H1 (cell line): Measurements from ENCODE around the gene FBXO41. TPM values are rescaled to one million over a fixed set of nuclear protein-coding genes. Genes with fewer than 3 reads are reported as not detected.

Source experiments
- CTCF ChIA-PET: fragments of 300-600 bp; sonication (Branson Sonifier 250); formaldehyde crosslinking; loops from one replicate; lab custom pipeline; 2021; ENCODE audit not compliant: partially characterized antibody; lab: Charles Lee
- POLR2A ChIA-PET: fragments of 300-600 bp; sonication (Branson Sonifier 250); formaldehyde crosslinking; loops from one replicate; lab custom pipeline; 2021; ENCODE audit warnings: inconsistent platforms; ENCODE audit not compliant: partially characterized antibody; lab: Charles Lee
- DNase-seq, 2 experiments: peaks; one replicate each; pipeline versions ENCODE4 v3.0.0 to v3.0.0-alpha.2; 2010 to 2022; ENCODE audit warnings: low spot score in 2 of 2, low read depth in 1 of 2, mixed read lengths in 1 of 2
- FAIRE-seq: peaks from 2 replicates; lab custom pipeline; 2011; peaks lifted over from hg19 to GRCh38; lab: Jason Lieb, UNC
- H2AFZ ChIP-seq: 2 replicates; pipeline ENCODE4 v1.8.1; 2012; ENCODE audit warnings: low read length, inconsistent platforms
- H2AK5ac ChIP-seq: 2 replicates; pipeline ENCODE4 v1.6.1; 2013; ENCODE audit warnings: low read depth, low read length
- H2BK120ac ChIP-seq: replicated peaks from 2 replicates; pipeline ENCODE3; 2013; ENCODE audit warnings: low read depth, low read length, inconsistent platforms
- H2BK12ac ChIP-seq: 2 replicates; pipeline ENCODE4 v1.6.1; 2013; ENCODE audit warnings: low read depth, low read length
- H2BK15ac ChIP-seq: 2 replicates; pipeline ENCODE4 v1.6.1; 2013; ENCODE audit warnings: low read length
- H2BK20ac ChIP-seq: 2 replicates; pipeline ENCODE4 v1.6.1; 2013; ENCODE audit warnings: low read length
- H2BK5ac ChIP-seq: 2 replicates; pipeline ENCODE4 v1.6.1; 2013; ENCODE audit warnings: low read depth, low read length
- H3K14ac ChIP-seq: 2 replicates; pipeline ENCODE4 v1.6.1; 2013; ENCODE audit warnings: inconsistent platforms; ENCODE audit not compliant: insufficient read length
- H3K18ac ChIP-seq: 2 replicates; pipeline ENCODE4 v1.6.1; 2013; ENCODE audit warnings: low read length; ENCODE audit errors: extremely low read depth
- H3K23ac ChIP-seq: 2 replicates; pipeline ENCODE4 v1.6.1; 2013; ENCODE audit warnings: inconsistent platforms; ENCODE audit not compliant: insufficient read length
- H3K23me2 ChIP-seq: 2 replicates; pipeline ENCODE4 v1.6.1; 2013; ENCODE audit warnings: low read depth, low read length
- H3K27ac ChIP-seq: 2 replicates; pipeline ENCODE4 v1.6.1; 2011; ENCODE audit warnings: low read depth, low read length, inconsistent platforms
- H3K27me3 ChIP-seq, 4 experiments: replicated peaks in 1 of 4; 1 replicate in 1 of 4; 2 replicates in 3 of 4; pipeline versions ENCODE4 v1.6.1 to v1.8.1; 2011 to 2013; ENCODE audit warnings: low read length in 3 of 4, mild to moderate bottlenecking in 3 of 4, inconsistent platforms in 2 of 4, mixed read lengths in 2 of 4, moderate library complexity in 1 of 4; ENCODE audit not compliant: control insufficient read depth in 3 of 4, insufficient read depth in 3 of 4; ENCODE audit errors: extremely low read depth in 1 of 4
- H3K36me3 ChIP-seq, 4 experiments: 2 replicates each; pipeline versions ENCODE4 v1.6.1 to v1.8.1; 2011 to 2013; ENCODE audit warnings: mild to moderate bottlenecking in 4 of 4, low read length in 3 of 4, moderate library complexity in 2 of 4, control low read depth in 1 of 4, inconsistent platforms in 1 of 4; ENCODE audit not compliant: insufficient read depth in 4 of 4, control insufficient read depth in 2 of 4
- H3K4ac ChIP-seq: replicated peaks from 2 replicates; pipeline ENCODE3; 2013; ENCODE audit warnings: low read length, low read depth, mixed read lengths, inconsistent platforms; ENCODE audit not compliant: insufficient read length
- H3K4me1 ChIP-seq, 4 experiments: replicated peaks in 1 of 4; 1 replicate in 1 of 4; 2 replicates in 3 of 4; pipeline versions ENCODE4 v1.6.1 to v1.8.1; 2011 to 2013; ENCODE audit warnings: low read length in 3 of 4, inconsistent platforms in 2 of 4, mixed read lengths in 1 of 4; ENCODE audit not compliant: insufficient read depth in 4 of 4, control insufficient read depth in 3 of 4
- H3K4me2 ChIP-seq, 2 experiments: 2 replicates each; pipeline versions ENCODE4 v1.6.1 to v1.8.1; 2011 to 2013; ENCODE audit warnings: low read depth in 2 of 2, low read length in 2 of 2, control low read depth in 1 of 2, inconsistent platforms in 1 of 2, mild to moderate bottlenecking in 1 of 2; ENCODE audit not compliant: insufficient read depth in 1 of 2
- H3K4me3 ChIP-seq, 4 experiments: fragments of 200-600, 300-600 bp in 1 of 4; sonication (generic), shearing (Covaris generic), sonication (Bioruptor Twin) in 1 of 4; 2 replicates each; pipeline versions ENCODE4 v1.5.1 to v1.8.1; 2011 to 2016; ENCODE audit warnings: low read length in 4 of 4, low read depth in 3 of 4, control low read depth in 2 of 4, inconsistent platforms in 2 of 4, mild to moderate bottlenecking in 2 of 4, mixed read lengths in 1 of 4, moderate library complexity in 1 of 4; ENCODE audit not compliant: insufficient read depth in 2 of 4; ENCODE audit errors: extremely low read depth in 1 of 4
- H3K56ac ChIP-seq: replicated peaks from 2 replicates; pipeline ENCODE3; 2013; ENCODE audit warnings: low read depth, mild to moderate bottlenecking, mixed read lengths, low read length, inconsistent platforms; ENCODE audit not compliant: insufficient read length
- H3K79me1 ChIP-seq: 2 replicates; pipeline ENCODE4 v1.6.1; 2013; ENCODE audit warnings: low read depth, low read length, control low read depth
- H3K79me2 ChIP-seq, 2 experiments: 2 replicates each; pipeline versions ENCODE4 v1.6.1 to v1.8.1; 2012 to 2013; ENCODE audit warnings: low read length in 2 of 2, mild to moderate bottlenecking in 2 of 2, inconsistent platforms in 1 of 2; ENCODE audit not compliant: insufficient read depth in 2 of 2, control insufficient read depth in 1 of 2
- H3K9ac ChIP-seq, 4 experiments: replicated peaks in 1 of 4; 1 replicate in 1 of 4; 2 replicates in 3 of 4; pipeline versions ENCODE4 v1.6.1 to v1.8.1; 2011 to 2013; ENCODE audit warnings: low read depth in 3 of 4, low read length in 3 of 4, control low read depth in 2 of 4, mild to moderate bottlenecking in 2 of 4, moderate library complexity in 2 of 4, inconsistent platforms in 1 of 4; ENCODE audit errors: extremely low read depth in 1 of 4
- H3K9me3 ChIP-seq, 2 experiments: 2 replicates each; pipeline versions ENCODE4 v1.6.1 to v1.8.1; 2012 to 2013; ENCODE audit warnings: mild to moderate bottlenecking in 2 of 2, moderate library complexity in 2 of 2, control low read depth in 1 of 2, inconsistent platforms in 1 of 2, low read depth in 1 of 2, low read length in 1 of 2, mixed read lengths in 1 of 2; ENCODE audit not compliant: insufficient read depth in 2 of 2
- H4K20me1 ChIP-seq, 2 experiments: replicated peaks in 1 of 2; 2 replicates each; pipeline versions ENCODE3 to v1.8.1; 2011 to 2013; ENCODE audit warnings: inconsistent platforms in 2 of 2, low read length in 2 of 2, mild to moderate bottlenecking in 1 of 2; ENCODE audit not compliant: insufficient read depth in 2 of 2, control insufficient read depth in 1 of 2
- H4K5ac ChIP-seq: 2 replicates; pipeline ENCODE4 v1.6.1; 2013; ENCODE audit warnings: low read length, low read depth, mixed read lengths, inconsistent platforms; ENCODE audit not compliant: insufficient read length
- H4K8ac ChIP-seq: 2 replicates; pipeline ENCODE4 v1.8.0; 2013; ENCODE audit warnings: mild to moderate bottlenecking, moderate library complexity, low read length, inconsistent platforms; ENCODE audit not compliant: insufficient read depth; ENCODE audit errors: extremely low read depth
- H4K91ac ChIP-seq: replicated peaks from 2 replicates; pipeline ENCODE3; 2013; ENCODE audit warnings: low read length, mixed read lengths, inconsistent platforms; ENCODE audit not compliant: insufficient read length
- ATF2 ChIP-seq: IDR thresholded peaks from 2 replicates; pipeline ENCODE4 v1.6.1; 2012; ENCODE audit warnings: low read length, inconsistent platforms
- CHD1 ChIP-seq: IDR thresholded peaks from 2 replicates; pipeline ENCODE4 v1.6.1; 2012; ENCODE audit warnings: low read depth, low read length, improper control_type of control experiment
- CHD2 ChIP-seq: IDR thresholded peaks from 2 replicates; pipeline ENCODE4 v1.6.1; 2012; ENCODE audit warnings: low read length, improper control_type of control experiment
- EZH2 ChIP-seq: fragments of 200-600 bp; sonication (generic); IDR thresholded peaks from 2 replicates; pipeline ENCODE4 v1.7.1; 2012; ENCODE audit warnings: low read depth, mild to moderate bottlenecking, moderate library complexity, low read length, inconsistent platforms; ENCODE audit not compliant: severe bottlenecking
- FOSL1 ChIP-seq: IDR thresholded peaks from 2 replicates; pipeline ENCODE4 v1.6.1; 2011; ENCODE audit warnings: mild to moderate bottlenecking, low read depth, low read length, moderate library complexity; ENCODE audit not compliant: insufficient read depth
- POLR2A ChIP-seq, 2 experiments: IDR thresholded peaks; 1 replicate in 1 of 2; 2 replicates in 1 of 2; pipeline ENCODE4 v1.6.1; 2011; ENCODE audit warnings: low read depth in 2 of 2, low read length in 2 of 2, mild to moderate bottlenecking in 2 of 2; ENCODE audit errors: control extremely low read depth in 1 of 2
- RBBP5 ChIP-seq: IDR thresholded peaks from 2 replicates; pipeline ENCODE4 v1.7.1; 2012; ENCODE audit warnings: low read depth, mild to moderate bottlenecking, inconsistent platforms, low read length, moderate library complexity, borderline replicate concordance
- RFX5 ChIP-seq: IDR thresholded peaks from 2 replicates; pipeline ENCODE4 v1.6.1; 2011; ENCODE audit warnings: low read depth, low read length, improper control_type of control experiment, borderline replicate concordance
- SP2 ChIP-seq: IDR thresholded peaks from 2 replicates; pipeline ENCODE4 v1.6.1; 2012; ENCODE audit warnings: mild to moderate bottlenecking, low read length, inconsistent platforms
- SRF ChIP-seq: IDR thresholded peaks from 2 replicates; pipeline ENCODE4 v1.6.1; 2011; ENCODE audit warnings: mild to moderate bottlenecking, low read depth, low read length, moderate library complexity
- ZNF274 ChIP-seq: IDR thresholded peaks from 2 replicates; pipeline ENCODE4 v1.7.0; 2012; ENCODE audit warnings: low read length, borderline replicate concordance; ENCODE audit errors: extremely low read depth
- WGBS, 2 experiments: shearing (Covaris generic) in 1 of 2; methylation state at CpG; one replicate each; pipeline versions ENCODE4 v1.1.6 to v1.1.7; 2013 to 2015; ENCODE audit warnings: low lambda C conversion rate in 2 of 2, mixed read lengths in 2 of 2, inconsistent platforms in 1 of 2, low coverage in 1 of 2, missing lambda C conversion rate in 1 of 2; ENCODE audit not compliant: insufficient replicate concordance in 2 of 2, insufficient coverage in 1 of 2, insufficient read length in 1 of 2; ENCODE audit errors: extremely low coverage in 1 of 2, missing lambda C conversion rate in 1 of 2; 5-methylcytosine and 5-hydroxymethylcytosine counted together
- polyA plus RNA-seq, 7 experiments: library from polyadenylated mRNA; depleted of rRNA in 3 of 7; stranded (reverse) in 5 of 7; unstranded in 2 of 7; fragments of >200 nt in 5 of 7; fragments of 200-250 nt in 2 of 7; gene quantifications; 1 replicate in 5 of 7; 2 replicates in 1 of 7; 4 replicates in 1 of 7; pipeline versions ENCODE4 v1.2.1 to v1.2.3, GENCODE V29; 2011 to 2013; ENCODE audit warnings: missing spikeins in 2 of 7, mixed read lengths in 2 of 7
- total RNA-seq: library from RNA; stranded (reverse); fragmentation: NEBNext Ultra II Directional; extraction: Animal tissue kit (Norgen Biotek cat#: 25700); gene quantifications from 2 replicates; pipeline ENCODE4 v1.2.1, GENCODE V29; 2021

Gene FBXO41
- total and polyA plus RNA-seq, 2 of the 8 experiments (the other 6 are each of a cell fraction or from before 2014, with no cell fraction given): 11.2 to 14.3 TPM

DNA sequence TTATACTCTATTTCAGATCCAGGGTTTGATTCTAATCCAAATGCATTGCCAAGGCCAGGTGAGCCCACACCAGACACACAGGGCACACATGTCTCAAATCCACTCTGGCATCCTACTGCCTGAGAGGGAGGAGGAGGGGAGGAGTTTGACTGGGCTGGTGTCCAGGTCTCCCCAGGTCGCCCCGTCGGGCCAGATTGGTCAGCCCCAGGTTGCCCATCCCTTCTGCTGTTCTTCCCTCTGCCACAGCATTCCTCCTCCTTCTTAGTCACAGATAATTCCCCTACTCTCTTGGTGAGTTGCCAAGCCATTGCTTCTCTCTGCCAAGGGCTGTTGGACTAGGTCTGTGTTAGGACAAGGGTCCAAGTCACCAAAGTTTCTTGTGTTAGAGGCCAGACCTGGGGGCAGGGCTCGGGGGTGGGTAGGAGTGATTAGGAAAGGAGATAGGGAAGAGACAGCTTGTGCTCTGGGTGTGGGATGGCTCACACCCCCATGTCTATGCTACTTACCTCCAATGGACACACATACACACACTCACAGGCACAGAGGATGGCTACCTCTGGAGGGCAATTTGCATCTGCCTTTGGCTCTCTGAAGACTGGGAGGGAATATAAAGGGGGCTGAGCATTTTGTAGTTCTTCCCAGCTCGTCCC lies 11.6 kb upstream of the FBXO41 start:
- no peak overlapping the region for H3K4me2 ChIP-seq
- no peaks in the 10 kb centered on the region for H3K9me3 ChIP-seq
- FAIRE-seq: no peak
- no peak overlapping the region for H3K23ac ChIP-seq
- WGBS, 2 experiments: 53% methylated on average over 5 of the region's 5 CpGs; no CpG with 5 or more reads in 1 of the 2 experiments
- H3K36me3 ChIP-seq: no peaks in the 10 kb centered on the region; a peak in 1 of 8 replicates
- peaks cover 6 to 11% of the 10 kb centered on the region in 2 experiments for H4K20me1 ChIP-seq
- no peaks in the 10 kb centered on the region for H3K79me1 ChIP-seq
- no peak overlapping the region for H2BK20ac ChIP-seq
- no peak overlapping the region for H4K91ac ChIP-seq
- CTCF ChIA-PET: interaction anchor here (0.5 to 1.6 kb wide), 3 partner anchors 14 to 25 kb away, joined by 3 to 4 read pairs (median 4); no protein-coding TSS in a partner anchor
- H3K18ac ChIP-seq: no peak overlapping the region
- H2BK120ac ChIP-seq: no peak overlapping the region
- no peak overlapping the region for H3K56ac ChIP-seq
- H2AK5ac ChIP-seq: no peak overlapping the region
- H3K79me2 ChIP-seq: no peaks in the 10 kb centered on the region
- no peak overlapping the region for H2BK15ac ChIP-seq
- no peak overlapping the region for H2BK5ac ChIP-seq
- DNase-seq: no peak
- no peak overlapping the region for H3K14ac ChIP-seq
- TF ChIP-seq ZNF274: no peak
- TF ChIP-seq RFX5: no peak
- no peak for TF ChIP-seq SRF
- no peak for TF ChIP-seq RBBP5
- no peak for TF ChIP-seq CHD2
- TF ChIP-seq EZH2: no peak
- TF ChIP-seq SP2: no peak
- no peak for TF ChIP-seq FOSL1
- no peak for TF ChIP-seq CHD1
- no peak for TF ChIP-seq ATF2
- TF ChIP-seq POLR2A (IDR thresholded peaks at IDR 0.05; ENCODE audit: control extremely low read depth in 1 of 2, low read depth in 2 of 2, low read length in 2 of 2): no peak
- no peak overlapping the region for H4K8ac ChIP-seq
- H2AFZ ChIP-seq: no peak overlapping the region
- POLR2A ChIA-PET: interaction anchor here (0.7 kb wide), 1 partner anchor 10 kb away, joined by 3 read pairs; no protein-coding TSS in a partner anchor
- H3K27ac ChIP-seq: no peak overlapping the region
- H3K27me3 ChIP-seq: peaks cover 27 to 57% (median 46%) of the 10 kb centered on the region in 4 experiments
- H3K23me2 ChIP-seq: peaks cover 12% of the 10 kb centered on the region
- no peak overlapping the region for H4K5ac ChIP-seq
- H3K4me3 ChIP-seq: no peak overlapping the region
- H3K4ac ChIP-seq: no peak overlapping the region
- H2BK12ac ChIP-seq: no peak overlapping the region
- peaks cover 0 to 11% (median 3%) of the 10 kb centered on the region in 4 experiments; a peak in 4 of 7 replicates for H3K4me1 ChIP-seq
- H3K9ac ChIP-seq: no peak overlapping the region
